Measurements from ENCODE around the gene HK1. TPM values are rescaled to one million over a fixed set of nuclear protein-coding genes. Genes with fewer than 3 reads are reported as not detected.

HK1 gene
- total RNA-seq, 1 experiment from 2014 or later: 98.8 TPM

DNA sequence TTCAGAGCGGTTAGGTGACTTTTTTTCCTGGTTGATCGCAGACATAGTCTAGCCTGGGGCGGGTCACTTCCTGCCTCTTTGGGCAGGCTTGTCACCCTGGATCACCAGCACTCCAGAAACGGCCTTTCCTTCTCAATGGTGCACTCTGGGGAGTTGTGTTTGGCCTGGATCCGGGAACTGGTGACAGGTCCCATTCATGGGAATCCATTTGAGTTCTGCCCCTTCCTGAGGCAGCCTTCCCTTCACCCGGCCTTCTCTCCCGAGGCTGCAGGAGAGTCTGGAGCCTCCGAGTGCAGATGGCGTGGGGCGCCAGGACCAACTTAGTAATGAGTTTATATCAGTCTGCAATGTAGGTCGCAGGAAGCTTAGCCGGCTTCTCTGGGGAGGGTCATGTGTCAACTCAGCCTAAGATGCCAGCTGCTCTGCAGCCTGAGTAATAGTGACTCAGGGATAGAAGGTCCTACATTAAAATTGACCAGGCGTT, 84.2 kb downstream of the HK1 start:
- peaks cover 19 to 51% (median 26%) of the 10 kb centered on the region in 3 experiments; a peak in 6 of 7 replicates for H3K36me3 Mint-ChIP-seq (ENCODE audit: insufficient read depth in 1 of 3, low read depth in 3 of 3)
- Histone ChIP-seq H3K18ac (ENCODE audit: insufficient read length, low read depth, low read length) (no peak overlapping the region), H4K5ac (ENCODE audit: insufficient read length, low read depth, low read length) (no peak overlapping the region), H3K27me3 (ENCODE audit: insufficient read depth, low read length) (no peaks in the 10 kb centered on the region), H3K79me2 (ENCODE audit: insufficient read depth, low read length) (peaks cover 6% of the 10 kb centered on the region; the same call in 1 of the 2 replicates), H2BK15ac (ENCODE audit: low read depth, low read length) (no peak overlapping the region), H3K14ac (ENCODE audit: insufficient read depth, low read length) (no peak overlapping the region), H2BK12ac (ENCODE audit: insufficient read length, low read depth, low read length) (no peak overlapping the region), H2BK20ac (ENCODE audit: low read depth, low read length, poor library complexity, severe bottlenecking) (no peak overlapping the region), H2BK120ac (ENCODE audit: low read depth, low read length, poor library complexity, severe bottlenecking) (no peak overlapping the region), H3K4me1 (ENCODE audit: insufficient read depth, low read length) (peaks cover 8% of the 10 kb centered on the region; the same call in 1 of the 2 replicates), H4K20me1 (ENCODE audit: control insufficient read depth, insufficient read depth, insufficient read length) (no peaks in the 10 kb centered on the region), H3K23me2 (ENCODE audit: insufficient read length, low read depth, low read length, poor library complexity, severe bottlenecking) (no peaks in the 10 kb centered on the region), H3K79me1 (ENCODE audit: insufficient read depth, low read depth, low read length, poor library complexity, severe bottlenecking) (peaks cover 9% of the 10 kb centered on the region), H3K27ac (ENCODE audit: insufficient read length, low read depth, low read length) (no peak overlapping the region), H3K56ac (ENCODE audit: insufficient read length, low read depth, low read length) (no peak overlapping the region), H4K8ac (replicated peaks; ENCODE audit: insufficient read length, low read depth, low read length) (no peak overlapping the region), H2BK5ac (ENCODE audit: insufficient read length, low read length) (no peak overlapping the region), H3K4me2 (ENCODE audit: insufficient read depth, insufficient read length, low read length) (no peak overlapping the region), H3T11ph (ENCODE audit: low read length) (no peak overlapping the region), H4K91ac (ENCODE audit: insufficient read length, low read depth, low read length) (no peak overlapping the region), H2AK5ac (ENCODE audit: insufficient read length, low read length) (no peak overlapping the region), H3K9me3 (ENCODE audit: control insufficient read depth, low read depth, low read length) (no peaks in the 10 kb centered on the region), H2AFZ (ENCODE audit: low read length) (no peak overlapping the region), H3K4ac (ENCODE audit: low read depth, low read length) (no peak overlapping the region), H3K9ac (ENCODE audit: extremely low read depth, insufficient read length, low read length) (no peak overlapping the region), H3K23ac (ENCODE audit: insufficient read length, low read depth, low read length) (no peak overlapping the region)
- no peaks in the 10 kb centered on the region for H3K9me3 Mint-ChIP-seq
- peak overlapping the region; percentile 10 to 44 (median 11); a peak in 2 of 7 replicates for H3K27ac Mint-ChIP-seq
- TF ChIP-seq, protein P1, sequence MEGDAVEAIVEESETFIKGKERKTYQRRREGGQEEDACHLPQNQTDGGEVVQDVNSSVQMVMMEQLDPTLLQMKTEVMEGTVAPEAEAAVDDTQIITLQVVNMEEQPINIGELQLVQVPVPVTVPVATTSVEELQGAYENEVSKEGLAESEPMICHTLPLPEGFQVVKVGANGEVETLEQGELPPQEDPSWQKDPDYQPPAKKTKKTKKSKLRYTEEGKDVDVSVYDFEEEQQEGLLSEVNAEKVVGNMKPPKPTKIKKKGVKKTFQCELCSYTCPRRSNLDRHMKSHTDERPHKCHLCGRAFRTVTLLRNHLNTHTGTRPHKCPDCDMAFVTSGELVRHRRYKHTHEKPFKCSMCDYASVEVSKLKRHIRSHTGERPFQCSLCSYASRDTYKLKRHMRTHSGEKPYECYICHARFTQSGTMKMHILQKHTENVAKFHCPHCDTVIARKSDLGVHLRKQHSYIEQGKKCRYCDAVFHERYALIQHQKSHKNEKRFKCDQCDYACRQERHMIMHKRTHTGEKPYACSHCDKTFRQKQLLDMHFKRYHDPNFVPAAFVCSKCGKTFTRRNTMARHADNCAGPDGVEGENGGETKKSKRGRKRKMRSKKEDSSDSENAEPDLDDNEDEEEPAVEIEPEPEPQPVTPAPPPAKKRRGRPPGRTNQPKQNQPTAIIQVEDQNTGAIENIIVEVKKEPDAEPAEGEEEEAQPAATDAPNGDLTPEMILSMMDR (conservative IDR thresholded peaks at IDR 0.05): no peak
- WGBS (ENCODE audit: extremely low coverage, insufficient read length, low lambda C conversion rate): no CpG with 5 or more reads among the region's 13 CpGs
- DNase-seq: no peak
- no peaks in the 10 kb centered on the region for H3K27me3 Mint-ChIP-seq (ENCODE audit: low read depth)
- H3K4me3 Mint-ChIP-seq: no peak overlapping the region
- peaks cover 23 to 32% of the 10 kb centered on the region in 2 experiments for H3K4me1 Mint-ChIP-seq

Measured in H9 (cell line).